Measurements from ENCODE around the gene CDKN1A. TPM values are rescaled to one million over a fixed set of nuclear protein-coding genes. Genes with fewer than 3 reads are reported as not detected.

Gene CDKN1A
- total RNA-seq, 2 donors from 2014 or later: 311 to 457 TPM

DNA sequence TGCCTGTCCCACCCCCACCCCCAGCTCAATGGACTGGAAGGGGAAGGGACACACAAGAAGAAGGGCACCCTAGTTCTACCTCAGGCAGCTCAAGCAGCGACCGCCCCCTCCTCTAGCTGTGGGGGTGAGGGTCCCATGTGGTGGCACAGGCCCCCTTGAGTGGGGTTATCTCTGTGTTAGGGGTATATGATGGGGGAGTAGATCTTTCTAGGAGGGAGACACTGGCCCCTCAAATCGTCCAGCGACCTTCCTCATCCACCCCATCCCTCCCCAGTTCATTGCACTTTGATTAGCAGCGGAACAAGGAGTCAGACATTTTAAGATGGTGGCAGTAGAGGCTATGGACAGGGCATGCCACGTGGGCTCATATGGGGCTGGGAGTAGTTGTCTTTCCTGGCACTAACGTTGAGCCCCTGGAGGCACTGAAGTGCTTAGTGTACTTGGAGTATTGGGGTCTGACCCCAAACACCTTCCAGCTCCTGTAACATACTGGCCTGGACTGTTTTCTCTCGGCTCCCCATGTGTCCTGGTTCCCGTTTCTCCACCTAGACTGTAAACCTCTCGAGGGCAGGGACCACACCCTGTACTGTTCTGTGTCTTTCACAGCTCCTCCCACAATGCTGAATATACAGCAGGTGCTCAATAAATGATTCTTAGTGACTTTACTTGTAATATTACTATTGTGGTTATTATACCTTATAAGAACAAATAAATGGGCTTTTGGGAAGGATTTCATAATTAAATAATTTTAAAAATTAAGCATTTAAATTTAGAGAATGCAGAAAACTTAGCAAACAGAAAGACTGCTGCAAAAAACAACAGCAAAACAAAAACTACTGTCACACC lies 8.4 kb downstream of the CDKN1A start:
- Histone ChIP-seq H3K4me3 (no peak overlapping the region), H3K36me3 (peaks cover 51% of the 10 kb centered on the region), H3K27ac (no peak overlapping the region), H3K27me3 (replicated peaks; ENCODE audit: insufficient read depth) (no peaks in the 10 kb centered on the region), H3K4me1 (ENCODE audit: control insufficient read depth in 1 of 2, low read depth in 2 of 2) (peaks cover 22 to 35% of the 10 kb centered on the region in 2 donors), H3K9me3 (no peaks in the 10 kb centered on the region)
- TF ChIP-seq, protein P1, sequence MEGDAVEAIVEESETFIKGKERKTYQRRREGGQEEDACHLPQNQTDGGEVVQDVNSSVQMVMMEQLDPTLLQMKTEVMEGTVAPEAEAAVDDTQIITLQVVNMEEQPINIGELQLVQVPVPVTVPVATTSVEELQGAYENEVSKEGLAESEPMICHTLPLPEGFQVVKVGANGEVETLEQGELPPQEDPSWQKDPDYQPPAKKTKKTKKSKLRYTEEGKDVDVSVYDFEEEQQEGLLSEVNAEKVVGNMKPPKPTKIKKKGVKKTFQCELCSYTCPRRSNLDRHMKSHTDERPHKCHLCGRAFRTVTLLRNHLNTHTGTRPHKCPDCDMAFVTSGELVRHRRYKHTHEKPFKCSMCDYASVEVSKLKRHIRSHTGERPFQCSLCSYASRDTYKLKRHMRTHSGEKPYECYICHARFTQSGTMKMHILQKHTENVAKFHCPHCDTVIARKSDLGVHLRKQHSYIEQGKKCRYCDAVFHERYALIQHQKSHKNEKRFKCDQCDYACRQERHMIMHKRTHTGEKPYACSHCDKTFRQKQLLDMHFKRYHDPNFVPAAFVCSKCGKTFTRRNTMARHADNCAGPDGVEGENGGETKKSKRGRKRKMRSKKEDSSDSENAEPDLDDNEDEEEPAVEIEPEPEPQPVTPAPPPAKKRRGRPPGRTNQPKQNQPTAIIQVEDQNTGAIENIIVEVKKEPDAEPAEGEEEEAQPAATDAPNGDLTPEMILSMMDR (IDR thresholded peaks at IDR 0.05): no peak
- ATAC-seq (ENCODE audit: insufficient number of reproducible peaks, low FRiP score, low read depth): no peak
- DNase-seq (ENCODE audit: low spot score): no peak

DNA sequence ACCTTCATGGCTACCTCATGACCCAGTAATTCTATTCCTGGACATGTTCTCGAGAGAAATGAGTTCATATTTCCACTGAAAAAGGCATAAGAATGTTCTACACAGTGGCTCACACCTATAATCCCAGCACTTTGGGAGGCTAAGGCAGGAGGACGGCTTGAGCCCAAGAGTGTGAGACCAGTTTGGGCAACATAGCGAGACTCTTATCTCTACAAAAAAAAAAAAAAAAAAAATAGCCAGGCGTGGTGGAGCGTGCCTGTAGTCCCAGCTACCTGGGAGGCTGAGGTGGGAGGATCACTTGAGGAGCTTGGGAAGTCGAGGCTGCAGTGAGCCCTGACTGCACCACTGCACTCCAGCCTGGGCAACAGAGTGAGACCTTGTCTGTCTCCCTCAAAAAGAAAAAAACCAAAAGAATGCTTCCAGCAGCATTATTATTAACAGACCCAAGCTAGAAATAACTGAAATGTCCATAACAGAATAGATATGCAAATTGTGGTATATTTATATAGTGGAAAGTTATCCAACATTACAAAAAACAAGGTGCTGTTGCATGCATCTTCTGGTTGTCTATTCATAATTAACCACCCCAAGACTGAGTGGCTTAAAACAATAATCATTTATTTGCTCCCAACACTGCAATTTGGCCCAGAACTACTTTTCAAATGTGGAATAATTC lies 9.7 kb downstream of the CDKN1A start:
- H3K27me3 ChIP-seq (replicated peaks; ENCODE audit: insufficient read depth): no peaks in the 10 kb centered on the region
- peaks cover 11 to 35% of the 10 kb centered on the region in 2 donors for H3K4me1 ChIP-seq (ENCODE audit: control insufficient read depth in 1 of 2, low read depth in 2 of 2)
- H3K36me3 ChIP-seq: peaks cover 39% of the 10 kb centered on the region
- ATAC-seq (ENCODE audit: insufficient number of reproducible peaks, low FRiP score, low read depth) (no peak), DNase-seq (ENCODE audit: low spot score) (no peak)
- no peaks in the 10 kb centered on the region for H3K9me3 ChIP-seq
- no peak overlapping the region for H3K4me3 ChIP-seq
- TF ChIP-seq, protein P1 (IDR thresholded peaks at IDR 0.05): no peak
- no peak overlapping the region for H3K27ac ChIP-seq

DNA sequence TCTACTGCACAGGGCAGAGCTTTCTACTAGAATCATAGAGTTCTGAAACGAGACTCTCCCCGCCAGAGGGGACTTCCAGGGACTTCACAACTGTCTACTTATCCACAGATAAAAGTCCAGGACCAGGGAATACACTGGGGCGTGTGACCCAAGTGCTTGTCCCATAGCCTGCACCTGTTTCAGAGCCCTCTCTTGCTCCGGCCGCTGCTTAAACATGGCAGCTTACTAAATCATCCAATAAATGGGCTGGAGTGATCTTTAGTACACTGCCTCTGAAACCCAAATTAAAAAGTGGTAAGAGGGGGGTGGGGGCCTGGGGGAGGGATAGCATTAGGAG lies 10.2 kb downstream of the CDKN1A start:
- H3K27ac ChIP-seq: no peak overlapping the region
- no peaks in the 10 kb centered on the region for H3K27me3 ChIP-seq (replicated peaks; ENCODE audit: insufficient read depth)
- peaks cover 7 to 31% of the 10 kb centered on the region in 2 donors for H3K4me1 ChIP-seq (ENCODE audit: control insufficient read depth in 1 of 2, low read depth in 2 of 2)
- ATAC-seq (ENCODE audit: insufficient number of reproducible peaks, low FRiP score, low read depth): no peak
- no peaks in the 10 kb centered on the region for H3K9me3 ChIP-seq
- DNase-seq (ENCODE audit: low spot score): no peak
- TF ChIP-seq, protein P1 (IDR thresholded peaks at IDR 0.05): no peak
- no peak overlapping the region for H3K4me3 ChIP-seq
- peaks cover 34% of the 10 kb centered on the region for H3K36me3 ChIP-seq

DNA sequence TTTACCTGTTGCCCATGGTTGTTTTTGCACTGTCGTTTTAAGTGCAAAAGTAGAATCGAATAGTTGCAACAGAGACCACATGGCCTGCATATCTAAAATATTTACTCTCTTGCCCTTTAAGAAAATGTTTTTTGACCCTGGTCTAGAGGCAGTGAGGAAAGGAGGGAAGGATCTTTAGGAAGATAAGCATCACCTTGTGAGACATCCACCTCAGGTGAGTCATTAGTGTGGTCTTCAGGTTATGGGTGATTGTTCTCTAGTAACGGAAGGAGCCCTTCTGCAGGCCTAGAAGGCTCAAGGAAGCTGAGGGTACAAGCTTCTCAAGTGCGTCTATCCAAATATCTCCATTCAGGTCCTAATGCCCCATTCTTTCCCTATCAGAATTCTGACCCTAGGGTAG lies 12.5 kb downstream of the CDKN1A start:
- Histone ChIP-seq H3K27ac (no peak overlapping the region), H3K4me3 (no peak overlapping the region), H3K36me3 (peaks cover 11% of the 10 kb centered on the region), H3K9me3 (no peaks in the 10 kb centered on the region), H3K27me3 (replicated peaks; ENCODE audit: insufficient read depth) (no peaks in the 10 kb centered on the region), H3K4me1 (ENCODE audit: control insufficient read depth in 1 of 2, low read depth in 2 of 2) (peaks cover 3 to 17% of the 10 kb centered on the region in 2 donors)
- ATAC-seq (ENCODE audit: insufficient number of reproducible peaks, low FRiP score, low read depth): no peak
- DNase-seq (ENCODE audit: low spot score): no peak
- TF ChIP-seq, protein P1 (IDR thresholded peaks at IDR 0.05): no peak

DNA sequence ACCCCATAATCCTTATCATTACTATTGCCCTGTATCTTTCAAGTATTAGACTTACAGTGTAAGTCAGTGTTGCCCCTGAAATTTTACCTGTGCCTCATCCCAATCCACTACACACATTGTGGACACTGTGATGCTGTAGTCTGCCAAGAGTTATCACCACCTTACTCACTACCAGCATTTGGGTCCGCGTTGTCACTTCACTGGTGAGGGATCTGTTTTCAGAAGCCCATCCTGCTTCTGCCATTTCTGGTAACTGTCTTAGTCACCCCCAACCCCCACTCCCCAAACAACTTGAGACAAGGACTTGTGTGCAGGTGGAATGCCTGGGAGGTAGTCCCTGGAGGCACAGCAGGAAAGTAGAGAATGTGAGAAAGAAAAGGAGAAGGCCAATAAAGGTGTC lies 13.1 kb downstream of the CDKN1A start:
- H3K27ac ChIP-seq: no peak overlapping the region
- DNase-seq (ENCODE audit: low spot score) (no peak), ATAC-seq (ENCODE audit: insufficient number of reproducible peaks, low FRiP score, low read depth) (no peak)
- H3K36me3 ChIP-seq: peaks cover 5% of the 10 kb centered on the region
- peaks cover 3 to 17% of the 10 kb centered on the region in 2 donors for H3K4me1 ChIP-seq (ENCODE audit: control insufficient read depth in 1 of 2, low read depth in 2 of 2)
- TF ChIP-seq, protein P1 (IDR thresholded peaks at IDR 0.05): no peak
- no peak overlapping the region for H3K4me3 ChIP-seq
- no peaks in the 10 kb centered on the region for H3K9me3 ChIP-seq
- no peaks in the 10 kb centered on the region for H3K27me3 ChIP-seq (replicated peaks; ENCODE audit: insufficient read depth)

Data from thoracic aorta (tissue), 2 donors.